GM23248 (cell line): ENCODE data around the gene SYMPK. TPM values are rescaled to one million over a fixed set of nuclear protein-coding genes. Genes with fewer than 3 reads are reported as not detected.

Experiments
- DNase-seq: peaks from one replicate; pipeline ENCODE4 v3.0.0-alpha.2; 2015
- H2AFZ ChIP-seq: fragments of 200-600 bp; sonication (generic); 2 replicates; pipeline ENCODE4 v1.6.1; 2016; ENCODE audit warnings: antibody characterized with exemption
- H3F3A ChIP-seq: fragments of 200-600 bp; sonication (generic); 2 replicates; pipeline ENCODE4 v1.6.1; 2016; ENCODE audit warnings: mild to moderate bottlenecking, antibody characterized with exemption, mixed run types; ENCODE audit not compliant: insufficient read depth
- H3K27ac ChIP-seq: fragments of 200-600 bp; sonication (generic); 2 replicates; pipeline ENCODE4 v1.5.1; 2016; ENCODE audit warnings: mild to moderate bottlenecking
- H3K27me3 ChIP-seq: fragments of 200-600 bp; sonication (generic); replicated peaks from 2 replicates; pipeline ENCODE4 v1.6.1; 2016; ENCODE audit warnings: mild to moderate bottlenecking; ENCODE audit not compliant: insufficient read depth
- H3K36me3 ChIP-seq: fragments of 200-600 bp; sonication (generic); 2 replicates; pipeline ENCODE4 v1.6.1; 2016; ENCODE audit warnings: low read depth, mild to moderate bottlenecking
- H3K4me1 ChIP-seq: fragments of 200-600 bp; sonication (generic); 2 replicates; pipeline ENCODE4 v1.6.1; 2016; ENCODE audit warnings: mild to moderate bottlenecking; ENCODE audit not compliant: insufficient read depth
- H3K4me2 ChIP-seq: fragments of 200-600 bp; sonication (generic); one replicate; pipeline ENCODE4 v1.6.1; 2016; ENCODE audit warnings: mild to moderate bottlenecking; ENCODE audit not compliant: unreplicated experiment
- H3K4me3 ChIP-seq: fragments of 200-600 bp; sonication (generic); 2 replicates; pipeline ENCODE4 v1.5.1; 2016; ENCODE audit warnings: mild to moderate bottlenecking
- H3K79me2 ChIP-seq: fragments of 200-600 bp; sonication (generic); 2 replicates; pipeline ENCODE4 v1.6.1; 2016; ENCODE audit warnings: mild to moderate bottlenecking; ENCODE audit not compliant: insufficient read depth
- H3K9ac ChIP-seq: fragments of 200-600 bp; sonication (generic); 2 replicates; pipeline ENCODE4 v1.6.1; 2016; ENCODE audit warnings: mild to moderate bottlenecking
- H3K9me2 ChIP-seq: fragments of 200-600 bp; sonication (generic); 2 replicates; pipeline ENCODE4 v1.6.1; 2016; ENCODE audit warnings: mixed run types, mild to moderate bottlenecking, moderate library complexity; ENCODE audit not compliant: insufficient read depth
- H3K9me3 ChIP-seq: fragments of 200-600 bp; sonication (generic); one replicate; pipeline ENCODE4 v1.6.1; 2017; ENCODE audit warnings: low read depth
- H4K20me1 ChIP-seq: fragments of 200-600 bp; sonication (generic); 2 replicates; pipeline ENCODE4 v1.6.0; 2016; ENCODE audit not compliant: insufficient read depth
- EZH2 ChIP-seq: fragments of 200-600 bp; sonication (generic); IDR thresholded peaks from 2 replicates; pipeline ENCODE4 v1.6.1; 2018; ENCODE audit warnings: antibody characterized with exemption, mild to moderate bottlenecking; ENCODE audit not compliant: insufficient read depth, poor library complexity, severe bottlenecking
- EZH2phosphoT487 ChIP-seq: fragments of 200-600 bp; sonication (generic); IDR thresholded peaks from 2 replicates; pipeline ENCODE4 v1.6.1; 2018; ENCODE audit warnings: antibody characterized with exemption, moderate library complexity, mild to moderate bottlenecking, low read depth; ENCODE audit not compliant: insufficient read depth
- WGBS, 2 experiments: methylation state at CpG; one replicate each; pipeline ENCODE4 v1.1.6; 2015 to 2017; ENCODE audit warnings: low lambda C conversion rate in 2 of 2, low coverage in 1 of 2; ENCODE audit errors: missing lambda C conversion rate in 2 of 2; 5-methylcytosine and 5-hydroxymethylcytosine counted together
- in situ Hi-C: fragments of 300-500 bp; cut with MboI; formaldehyde crosslinking; loops from 2 replicates; pipeline ENCODE4 v1.15.0; 2020
- polyA plus RNA-seq: library from polyadenylated mRNA; unstranded; fragments of >200 nt; fragmentation: Nextera tagmentation; extraction: Ambion mirVana; gene quantifications from 2 replicates; pipeline ENCODE4 v1.2.1, GENCODE V29; 2016
- total RNA-seq: library from RNA; depleted of rRNA; stranded (reverse); fragments of >200 nt; shearing (Covaris generic); gene quantifications from 2 replicates; pipeline ENCODE4 v1.2.3, GENCODE V29; 2014

The SYMPK gene
- total and polyA plus RNA-seq, 2 experiments from 2014 or later: 17.8 to 28.1 TPM

DNA sequence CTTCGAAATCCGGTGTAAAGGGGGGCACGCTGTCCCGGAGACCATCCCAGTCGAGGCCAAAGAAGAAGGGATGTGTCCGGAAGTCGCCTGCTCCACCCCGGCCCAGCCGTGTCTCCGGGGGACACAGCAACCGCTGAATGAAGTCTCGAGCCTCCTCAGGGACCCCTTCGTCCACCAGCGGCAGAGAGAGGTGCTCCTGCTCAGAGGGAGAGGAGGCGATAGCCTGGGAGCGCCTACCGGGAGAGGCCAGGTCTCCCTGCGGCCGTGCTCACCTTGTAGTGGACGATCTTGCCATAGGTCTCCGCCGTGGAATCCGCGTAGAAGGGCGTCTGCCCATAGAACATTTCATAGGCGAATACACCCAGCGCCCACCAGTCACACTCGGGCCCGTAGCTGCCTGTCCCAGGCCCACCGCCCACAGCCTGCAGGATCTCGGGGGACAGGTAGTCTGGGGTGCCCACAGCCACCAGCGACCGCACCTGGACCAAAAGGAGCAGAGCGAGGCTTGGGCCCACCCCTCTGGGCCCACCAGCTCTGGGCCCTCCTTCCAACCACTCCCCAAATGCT lies 85.5 kb downstream of the SYMPK start:
- no peak overlapping the region for H3K4me3 ChIP-seq
- no peaks in the 10 kb centered on the region for H4K20me1 ChIP-seq
- in situ Hi-C loops: no loop called here
- H3F3A ChIP-seq: peaks cover 6% of the 10 kb centered on the region; the same call in 1 of the 2 replicates
- no peak for TF ChIP-seq EZH2
- TF ChIP-seq EZH2phosphoT487: no peak
- WGBS, 2 experiments: 94 to 95% methylated on average over 33 to 34 of the region's 34 CpGs
- H3K9ac ChIP-seq: no peak overlapping the region
- DNase-seq: no peak
- H3K9me2 ChIP-seq: no peaks in the 10 kb centered on the region
- H3K36me3 ChIP-seq: peaks cover 8% of the 10 kb centered on the region; the same call in 1 of the 2 replicates
- no peak overlapping the region for H2AFZ ChIP-seq
- H3K9me3 ChIP-seq: no peaks in the 10 kb centered on the region
- H3K79me2 ChIP-seq: no peaks in the 10 kb centered on the region
- no peak overlapping the region for H3K4me2 ChIP-seq
- no peaks in the 10 kb centered on the region for H3K27me3 ChIP-seq
- no peak overlapping the region for H3K27ac ChIP-seq
- peaks cover 5% of the 10 kb centered on the region for H3K4me1 ChIP-seq

DNA sequence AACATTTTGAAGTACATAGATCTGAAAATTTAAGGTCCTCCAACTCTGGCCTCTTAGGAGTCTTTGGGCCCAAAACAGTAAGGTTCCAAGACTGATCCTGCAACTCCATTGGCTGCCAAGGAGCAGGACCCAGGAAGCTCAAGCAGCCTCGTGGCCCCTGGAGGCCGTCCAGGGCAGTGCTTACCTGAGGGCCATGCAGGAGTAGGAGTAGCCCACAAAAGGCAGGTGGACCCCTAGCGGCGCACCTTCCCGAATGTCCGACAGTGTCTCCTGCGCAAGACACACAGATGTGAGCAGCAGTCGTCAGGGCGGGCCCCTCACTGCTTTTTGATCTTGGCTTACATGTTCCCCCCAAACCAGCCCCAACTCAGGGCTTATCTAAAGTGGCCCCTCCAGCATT lies 88.2 kb downstream of the SYMPK start:
- TF ChIP-seq EZH2: no peak
- TF ChIP-seq EZH2phosphoT487: no peak
- Histone ChIP-seq H3K4me2 (no peak overlapping the region), H3F3A (peaks cover 14% of the 10 kb centered on the region), H3K9me3 (no peaks in the 10 kb centered on the region), H3K79me2 (no peaks in the 10 kb centered on the region), H3K9ac (no peak overlapping the region), H3K4me1 (no peaks in the 10 kb centered on the region), H3K27me3 (no peaks in the 10 kb centered on the region), H3K4me3 (no peak overlapping the region), H4K20me1 (no peaks in the 10 kb centered on the region), H2AFZ (no peak overlapping the region), H3K27ac (no peak overlapping the region), H3K36me3 (peaks cover 8% of the 10 kb centered on the region; the same call in 1 of the 2 replicates), H3K9me2 (no peaks in the 10 kb centered on the region)
- 90 to 94% methylated on average over 7 to 9 of the region's 9 CpGs for WGBS, 2 experiments
- no peak for DNase-seq
- in situ Hi-C loops: no loop called here

DNA sequence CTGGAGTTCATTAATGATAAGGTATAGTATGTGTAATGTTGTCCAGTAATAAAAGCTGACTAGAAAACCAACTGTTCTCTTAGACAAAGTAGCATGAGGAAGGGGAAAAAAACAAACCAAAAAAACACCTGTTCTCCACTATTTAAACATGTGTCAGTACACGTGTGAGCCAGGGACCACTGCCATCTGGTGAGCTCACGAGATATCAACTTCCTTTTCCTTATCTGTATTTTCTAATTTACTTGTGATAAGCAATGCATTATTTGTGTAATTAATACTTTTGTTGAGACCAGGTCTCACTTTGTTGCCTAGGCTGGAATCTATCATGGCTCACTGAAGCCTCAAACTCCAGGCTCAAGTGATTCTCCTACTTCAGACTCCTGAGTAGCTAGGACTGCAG lies 89.6 kb downstream of the SYMPK start:
- peaks cover 8% of the 10 kb centered on the region; the same call in 1 of the 2 replicates for H3K36me3 ChIP-seq
- no peaks in the 10 kb centered on the region for H4K20me1 ChIP-seq
- no peaks in the 10 kb centered on the region for H3K4me1 ChIP-seq
- no peak overlapping the region for H2AFZ ChIP-seq
- H3K9me3 ChIP-seq: no peaks in the 10 kb centered on the region
- H3K79me2 ChIP-seq: no peaks in the 10 kb centered on the region
- in situ Hi-C loops: no loop called here
- H3K27ac ChIP-seq: no peak overlapping the region
- no peaks in the 10 kb centered on the region for H3K27me3 ChIP-seq
- H3F3A ChIP-seq: peaks cover 16% of the 10 kb centered on the region
- no peak for TF ChIP-seq EZH2
- no peak for TF ChIP-seq EZH2phosphoT487
- no peak overlapping the region for H3K4me2 ChIP-seq
- H3K4me3 ChIP-seq: no peak overlapping the region
- no peaks in the 10 kb centered on the region for H3K9me2 ChIP-seq
- no peak overlapping the region for H3K9ac ChIP-seq
- WGBS, 2 experiments: 52 to 77% methylated on average over 2 of the region's 2 CpGs
- DNase-seq: no peak

DNA sequence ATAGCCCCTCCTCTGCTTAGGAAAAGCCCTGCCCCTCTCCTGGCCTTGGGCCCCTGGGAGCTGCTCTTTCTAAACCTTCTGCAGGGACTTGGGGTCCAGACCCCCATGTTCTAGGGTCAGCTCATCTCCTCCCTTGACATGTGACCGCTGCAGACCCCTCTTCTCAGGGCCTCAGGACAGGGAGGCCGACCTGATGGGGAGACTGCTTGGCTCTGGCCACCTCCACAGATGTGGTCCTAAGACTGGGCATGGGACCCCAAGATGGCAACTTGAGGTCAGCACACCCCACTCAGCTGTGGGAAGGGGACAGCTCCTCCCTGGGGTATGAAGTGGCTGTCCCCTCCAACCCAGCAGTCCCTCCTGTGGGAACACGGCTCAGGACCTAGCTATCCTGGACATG lies 90.0 kb downstream of the SYMPK start:
- no peaks in the 10 kb centered on the region for H3K4me1 ChIP-seq
- H3K9me3 ChIP-seq: no peaks in the 10 kb centered on the region
- no peak overlapping the region for H3K4me2 ChIP-seq
- TF ChIP-seq EZH2: no peak
- no peak for TF ChIP-seq EZH2phosphoT487
- H2AFZ ChIP-seq: no peak overlapping the region
- WGBS, 2 experiments: 97 to 98% methylated on average over 3 of the region's 3 CpGs
- no peaks in the 10 kb centered on the region for H4K20me1 ChIP-seq
- DNase-seq: no peak
- H3K4me3 ChIP-seq: no peak overlapping the region
- no peaks in the 10 kb centered on the region for H3K27me3 ChIP-seq
- no peak overlapping the region for H3K27ac ChIP-seq
- H3K36me3 ChIP-seq: peaks cover 5% of the 10 kb centered on the region; the same call in 1 of the 2 replicates
- peaks cover 16% of the 10 kb centered on the region for H3F3A ChIP-seq
- H3K9me2 ChIP-seq: no peaks in the 10 kb centered on the region
- in situ Hi-C loops: no loop called here
- H3K79me2 ChIP-seq: no peaks in the 10 kb centered on the region
- no peak overlapping the region for H3K9ac ChIP-seq
